Non-pigmented ciliary epithelial cell (primary cell): ENCODE data around the gene GFER.

Experiments
- DNase-seq: peaks from one replicate; pipeline ENCODE4 v3.0.0-alpha.2; 2010; ENCODE audit warnings: low read depth

GFER gene

DNA sequence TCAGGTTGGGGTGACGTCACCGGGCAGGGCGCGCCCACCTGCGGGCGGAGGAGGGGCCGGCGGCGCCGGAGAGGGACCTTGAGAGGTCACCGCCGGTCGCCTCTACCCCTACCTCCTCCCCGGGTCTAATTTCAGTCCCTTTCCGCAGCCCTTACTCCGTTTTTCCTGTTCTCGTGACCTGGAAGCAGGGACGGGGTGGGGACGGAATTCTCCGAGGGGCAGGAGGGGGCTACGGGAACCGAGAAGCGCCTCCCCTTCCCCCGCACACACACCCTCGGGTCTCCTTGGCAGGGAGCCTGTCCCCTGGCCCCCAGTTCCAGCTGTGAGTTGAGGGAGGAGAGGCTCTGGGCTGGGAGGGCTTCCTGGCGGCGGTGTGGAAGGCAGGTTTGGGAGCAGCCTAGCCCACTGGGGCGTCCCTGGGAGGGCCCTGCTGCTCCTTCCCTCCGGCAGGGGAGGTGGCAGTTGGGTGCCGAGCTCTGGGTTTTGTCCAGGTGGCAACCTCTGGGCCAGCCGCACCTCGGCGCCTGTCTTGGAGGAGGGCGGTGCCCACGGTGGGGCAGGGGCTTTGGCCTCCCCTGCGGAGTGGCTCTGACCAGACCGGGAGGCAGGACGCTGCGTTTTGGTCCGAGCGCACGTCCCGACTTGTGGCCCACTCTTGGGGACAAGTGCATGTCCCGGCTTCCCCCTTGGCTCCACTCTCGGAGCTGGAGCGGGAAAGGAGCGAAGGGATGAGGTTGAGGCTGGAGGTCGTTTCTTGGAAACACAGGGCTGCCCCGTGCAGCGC lies 6.5 kb downstream of the GFER start:
- DNase-seq: no peak

DNA sequence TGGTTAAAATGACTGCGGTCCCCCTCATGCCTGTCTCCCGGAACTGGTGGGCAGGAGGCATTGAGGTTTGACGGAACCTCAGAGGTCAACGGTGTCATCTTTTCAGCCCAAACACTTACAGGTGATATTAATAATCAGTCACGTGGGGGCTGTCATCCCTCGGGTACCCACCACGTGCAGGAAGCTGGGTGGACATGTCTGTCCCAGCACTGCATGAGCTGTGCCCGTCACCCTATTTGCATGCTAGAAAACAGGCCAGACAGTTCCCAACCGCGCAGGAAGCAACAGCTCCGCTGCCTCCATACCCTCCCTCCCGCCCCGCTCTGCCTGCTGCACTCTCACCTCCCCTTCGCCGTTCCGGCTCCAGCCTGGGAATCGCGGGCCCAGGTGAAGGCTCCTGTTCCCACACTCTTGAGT lies 7.2 kb downstream of the GFER start:
- DNase-seq: no peak

DNA sequence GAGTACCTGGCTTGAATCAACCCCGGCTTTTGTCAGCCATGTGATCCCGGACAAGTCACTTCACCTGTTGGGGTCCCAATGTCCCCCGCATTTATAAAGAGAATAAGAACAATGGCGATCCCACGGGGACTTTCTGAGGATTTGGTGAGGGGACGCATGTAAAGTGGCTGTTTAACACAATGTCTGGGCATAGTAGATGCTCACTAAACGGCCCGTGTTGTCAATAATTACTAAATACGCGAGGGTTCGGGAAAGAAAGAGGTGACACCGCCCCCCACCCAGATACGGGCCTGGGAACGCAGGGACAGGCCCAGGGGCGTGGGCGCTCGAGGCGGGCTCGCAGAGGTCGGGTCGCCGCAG lies 7.6 kb downstream of the GFER start:
- DNase-seq: no peak

DNA sequence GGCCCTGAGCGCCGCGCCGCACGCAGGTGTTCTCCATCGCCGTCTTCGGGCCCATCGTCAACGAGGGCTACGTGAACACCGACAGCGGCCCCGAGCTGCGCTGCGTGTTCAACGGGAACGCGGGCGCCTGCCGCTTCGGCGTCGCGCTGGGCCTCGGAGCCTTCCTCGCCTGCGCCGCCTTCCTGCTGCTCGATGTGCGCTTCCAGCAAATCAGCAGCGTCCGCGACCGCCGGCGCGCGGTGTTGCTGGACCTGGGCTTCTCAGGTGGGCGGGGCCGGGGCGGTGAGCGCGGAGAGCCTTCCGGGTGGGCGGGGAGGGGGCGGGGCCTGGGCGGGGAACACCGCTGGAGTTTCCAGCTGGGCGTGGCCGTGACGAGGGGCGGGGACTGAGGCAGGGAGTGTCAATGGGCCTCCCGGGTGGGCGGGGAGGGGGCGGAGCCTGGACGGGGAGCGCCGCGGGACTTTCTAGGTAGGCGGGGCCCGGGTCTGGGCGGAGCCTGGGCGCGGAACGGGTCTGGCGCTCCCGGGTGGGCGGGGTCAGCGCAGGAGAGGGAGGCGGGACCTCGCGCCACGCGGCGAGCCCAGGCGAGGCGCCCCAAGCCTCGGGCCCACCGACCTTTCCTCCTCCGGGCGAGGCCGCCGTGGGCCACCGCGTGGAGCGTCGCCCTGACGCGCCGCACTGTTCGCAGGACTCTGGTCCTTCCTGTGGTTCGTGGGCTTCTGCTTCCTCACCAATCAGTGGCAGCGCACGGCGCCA lies 8.1 kb downstream of the GFER start:
- DNase-seq: no peak

DNA sequence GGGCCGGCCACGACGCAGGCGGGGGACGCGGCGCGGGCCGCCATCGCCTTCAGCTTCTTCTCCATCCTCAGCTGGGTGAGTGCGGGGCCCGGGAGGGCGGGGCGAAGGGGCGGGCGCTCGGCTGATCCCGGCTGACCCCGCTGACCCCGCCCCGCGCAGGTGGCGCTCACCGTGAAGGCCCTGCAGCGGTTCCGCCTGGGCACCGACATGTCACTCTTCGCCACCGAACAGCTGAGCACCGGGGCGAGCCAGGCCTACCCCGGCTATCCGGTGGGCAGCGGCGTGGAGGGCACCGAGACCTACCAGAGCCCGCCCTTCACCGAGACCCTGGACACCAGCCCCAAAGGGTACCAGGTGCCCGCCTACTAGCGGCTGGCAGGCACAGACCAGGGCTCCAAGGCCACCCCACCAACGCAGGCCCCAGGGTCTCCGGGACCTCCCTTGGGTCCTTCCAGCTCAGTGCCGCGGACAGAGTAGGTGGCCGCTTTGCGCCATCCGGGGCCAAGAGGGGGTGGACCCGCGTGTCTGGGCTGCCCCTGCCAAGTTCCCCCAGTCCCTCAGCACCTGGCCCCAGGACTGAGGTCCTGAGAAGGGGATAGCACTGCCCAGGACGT lies 8.8 kb downstream of the GFER start:
- DNase-seq: no peak

DNA sequence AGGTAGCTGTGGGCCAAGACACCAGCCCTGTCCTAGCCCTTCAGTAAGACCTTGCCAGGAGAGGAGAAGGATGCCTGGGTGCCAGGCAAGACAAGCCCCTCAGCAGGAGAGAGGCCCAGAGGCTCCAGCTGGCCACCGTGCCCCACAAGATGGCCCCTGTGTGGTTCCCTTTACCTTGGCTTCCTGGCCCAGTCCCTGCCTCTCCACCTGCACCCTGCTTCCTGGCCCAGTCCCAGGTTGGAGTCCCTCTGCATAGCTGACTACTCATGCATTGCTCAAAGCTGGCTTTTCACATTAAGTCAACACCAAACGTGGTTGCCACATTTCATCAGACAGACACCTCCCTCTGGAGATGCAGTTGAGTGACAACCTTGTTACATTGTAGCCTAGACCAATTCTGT lies 9.7 kb downstream of the GFER start:
- DNase-seq: no peak

DNA sequence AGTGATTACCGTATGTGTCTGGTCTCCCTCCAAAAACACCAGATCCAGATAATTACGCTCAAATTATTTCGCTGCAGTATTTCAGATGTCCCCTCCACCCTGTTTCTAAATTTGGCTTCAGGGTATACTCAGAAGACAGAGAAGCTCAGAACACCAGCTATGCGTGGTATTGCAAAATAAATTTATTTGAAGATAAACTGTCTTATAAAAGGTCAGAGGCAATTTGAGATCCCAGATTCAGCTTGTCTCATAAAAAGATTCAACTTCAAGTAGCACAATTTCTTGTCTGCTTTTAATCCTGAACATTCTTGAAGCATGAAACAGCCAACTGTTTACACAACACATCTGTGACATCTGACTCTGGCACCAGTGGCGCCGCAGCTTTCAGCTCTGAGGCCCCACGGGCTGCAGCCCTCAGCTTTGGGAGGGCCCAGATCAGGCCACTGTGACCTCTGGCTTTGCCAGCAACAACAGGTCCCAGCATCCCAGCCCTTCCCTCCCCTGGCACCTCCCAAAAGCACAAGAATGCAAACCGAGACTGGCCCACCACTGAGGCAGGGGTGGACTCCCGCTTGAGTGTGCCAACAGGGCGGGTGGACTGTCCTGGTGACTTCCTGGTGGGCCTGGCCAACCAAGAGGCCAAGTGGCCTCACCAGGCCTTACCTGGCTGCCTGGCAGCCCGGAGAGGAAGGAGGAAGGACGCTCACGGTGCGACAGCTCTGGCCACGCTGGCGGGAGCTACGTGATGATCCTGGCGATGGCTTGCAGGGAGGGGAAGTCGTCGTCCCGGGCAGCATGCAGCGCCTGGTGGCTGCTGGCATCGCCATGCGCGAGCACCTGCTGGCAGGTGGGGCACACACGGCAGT lies 13.7 kb downstream of the GFER start:
- DNase-seq: no peak

DNA sequence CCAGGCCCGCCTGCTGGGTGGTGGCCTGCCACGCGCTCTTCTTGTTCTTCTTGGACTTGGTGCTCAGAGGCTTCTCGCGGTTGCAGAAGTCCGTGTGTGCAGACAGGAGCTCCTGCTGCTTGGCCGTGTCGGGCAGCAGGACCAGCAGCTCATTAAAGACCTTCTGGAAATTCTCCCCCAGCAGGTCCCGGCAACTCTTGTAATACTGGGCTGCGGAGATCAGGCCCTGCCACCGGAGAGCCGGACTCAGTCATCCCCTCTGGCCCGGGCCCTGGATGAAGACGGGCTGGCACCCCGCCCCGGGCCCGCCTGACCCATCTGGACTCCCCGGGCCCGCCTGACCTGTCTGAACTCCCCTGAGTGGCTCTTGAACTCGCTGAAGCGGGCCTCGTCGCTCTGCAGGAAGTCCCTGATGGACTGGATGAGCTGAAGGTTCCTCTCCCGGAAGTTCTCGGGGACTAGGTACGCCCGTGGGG lies 14.4 kb downstream of the GFER start:
- no peak for DNase-seq

DNA sequence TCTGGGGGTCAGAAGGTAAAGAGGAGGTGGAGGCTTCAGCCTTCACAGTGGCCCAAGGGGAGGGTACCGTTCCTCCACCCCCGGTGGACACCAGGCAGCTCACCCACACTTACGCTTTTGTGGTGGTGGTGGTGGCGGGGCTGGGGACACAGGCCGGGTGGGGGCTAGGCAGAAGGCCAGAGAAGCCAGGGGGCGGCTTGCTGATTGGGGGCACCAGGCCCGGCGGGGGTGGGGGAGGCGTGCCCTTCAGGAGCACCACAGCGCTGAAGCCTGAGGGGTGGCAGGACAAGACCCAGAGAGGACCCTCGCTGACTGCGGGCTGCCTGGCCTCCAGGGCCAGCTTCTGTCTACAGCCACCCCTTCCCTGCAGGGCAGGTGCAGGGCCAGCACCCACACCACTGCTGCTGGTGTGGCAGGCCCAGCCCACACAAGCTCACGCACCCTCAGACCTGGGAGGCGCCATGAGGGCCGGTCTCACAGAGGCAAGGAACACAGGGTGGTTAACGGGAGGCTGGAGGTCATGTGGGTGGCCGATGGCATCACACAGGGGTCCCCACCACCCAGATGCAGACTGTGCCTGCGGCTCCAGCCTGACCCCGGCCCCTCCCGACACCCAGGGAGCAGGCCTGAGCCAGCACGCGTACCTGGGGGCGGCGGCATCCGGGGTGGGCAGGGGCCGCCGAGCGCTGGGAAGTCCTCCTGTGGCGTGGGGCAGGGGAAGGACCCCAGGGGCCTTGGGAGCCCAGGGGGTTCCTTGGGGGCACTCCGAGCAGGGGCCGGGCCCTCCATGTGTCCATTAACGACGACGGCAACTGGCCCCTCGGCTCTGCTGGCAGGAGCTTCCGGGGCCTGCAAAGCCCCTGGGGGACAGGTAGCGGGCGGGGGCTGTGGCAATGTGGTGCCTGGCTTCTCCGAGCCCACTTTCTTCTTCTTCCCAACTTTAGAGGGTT lies 15.1 kb downstream of the GFER start:
- no peak for DNase-seq

DNA sequence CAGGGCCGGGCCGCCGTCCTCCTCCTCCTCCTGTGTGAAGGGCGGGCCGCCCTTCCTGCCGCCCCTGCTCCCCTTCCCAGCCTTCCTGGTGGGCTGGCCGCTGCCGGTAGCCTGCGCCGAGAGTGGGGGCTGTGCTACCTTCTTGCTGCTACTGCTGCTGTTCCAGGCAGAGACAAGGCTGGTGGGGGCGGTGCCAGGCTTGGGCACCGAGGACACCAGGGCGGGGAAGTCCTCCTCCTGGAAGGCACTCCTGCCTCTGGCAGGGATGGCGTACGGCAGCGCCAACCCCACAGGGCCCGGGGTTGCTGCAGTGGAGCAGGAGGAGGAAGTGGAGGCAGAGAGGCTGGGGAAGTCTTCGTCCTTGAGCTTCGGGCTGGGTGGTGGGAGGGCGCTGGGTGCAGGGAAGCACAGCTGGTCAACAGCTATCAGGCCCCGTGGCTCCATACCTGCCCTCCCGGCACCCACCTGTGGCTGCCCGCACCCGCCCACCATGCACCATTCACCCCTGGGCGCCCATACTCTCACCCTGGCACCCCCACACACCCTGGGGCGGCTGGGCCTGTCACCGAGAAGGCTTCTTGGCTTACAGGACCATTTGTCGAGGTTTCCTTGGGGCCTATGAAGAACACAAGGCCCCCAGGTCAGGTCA lies 16.0 kb downstream of the GFER start:
- no peak for DNase-seq

DNA sequence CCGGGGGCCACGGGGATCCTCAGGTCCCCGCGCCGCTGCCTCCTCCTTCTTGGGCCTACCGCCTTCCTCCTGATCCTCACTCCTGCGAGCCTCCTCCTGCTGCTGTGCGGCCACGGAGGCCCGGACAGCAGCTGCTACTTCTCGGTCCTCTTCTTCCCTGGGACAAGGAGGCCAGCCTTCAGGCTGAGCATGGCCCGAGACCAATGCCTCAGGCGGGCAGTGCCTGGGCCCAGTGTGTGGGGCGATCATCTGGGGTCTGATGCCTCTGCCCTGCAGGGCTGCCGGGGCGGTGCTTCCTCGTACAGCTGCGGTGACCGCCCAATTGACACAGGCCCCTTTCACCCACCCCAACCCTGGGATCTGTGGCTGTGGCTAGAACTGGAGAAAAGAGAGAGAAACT lies 17.0 kb downstream of the GFER start:
- no peak for DNase-seq

DNA sequence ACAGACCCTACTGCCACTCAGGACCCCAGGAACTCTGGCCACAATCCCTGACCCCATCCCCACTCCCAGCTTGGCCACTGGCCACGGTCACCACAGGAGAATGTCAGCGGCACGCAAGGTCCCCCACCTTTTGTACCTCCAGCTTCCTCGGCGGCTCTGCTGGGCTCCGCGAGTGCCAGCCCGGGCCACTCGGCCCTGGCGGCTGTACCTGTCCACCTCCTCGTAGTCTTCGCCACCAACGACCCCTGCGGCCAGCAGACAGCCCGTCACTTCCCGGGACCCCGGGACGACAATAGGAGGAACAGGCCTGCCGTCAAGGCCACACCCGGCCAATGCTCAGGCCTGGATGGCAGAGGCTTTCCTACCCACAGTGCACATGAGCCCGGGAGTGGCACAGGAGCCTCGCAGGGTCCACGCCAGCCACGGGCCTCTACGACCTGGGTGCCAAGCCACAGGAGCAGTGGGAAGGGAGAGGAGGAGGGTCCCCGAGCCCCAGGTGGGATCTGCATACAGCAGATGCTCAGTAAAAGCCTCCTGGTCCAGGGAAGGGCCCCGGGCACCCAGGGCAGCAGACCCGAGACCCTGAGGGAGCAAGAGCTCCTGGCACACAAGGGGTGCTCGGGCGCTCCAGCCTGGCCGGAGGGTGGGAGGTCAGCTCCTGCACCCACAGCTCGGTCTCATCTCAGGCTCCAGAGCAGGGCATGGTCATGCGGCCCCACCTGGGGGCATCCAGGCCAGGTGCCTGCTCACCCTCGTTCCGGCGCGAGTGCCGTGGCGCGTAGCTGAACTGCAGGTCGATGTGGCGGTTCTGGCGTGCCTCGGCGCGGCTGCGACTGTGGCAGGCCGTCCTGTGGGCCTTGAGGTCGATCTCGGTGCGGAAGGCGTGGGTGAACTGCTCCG lies 17.7 kb downstream of the GFER start:
- no peak for DNase-seq

DNA sequence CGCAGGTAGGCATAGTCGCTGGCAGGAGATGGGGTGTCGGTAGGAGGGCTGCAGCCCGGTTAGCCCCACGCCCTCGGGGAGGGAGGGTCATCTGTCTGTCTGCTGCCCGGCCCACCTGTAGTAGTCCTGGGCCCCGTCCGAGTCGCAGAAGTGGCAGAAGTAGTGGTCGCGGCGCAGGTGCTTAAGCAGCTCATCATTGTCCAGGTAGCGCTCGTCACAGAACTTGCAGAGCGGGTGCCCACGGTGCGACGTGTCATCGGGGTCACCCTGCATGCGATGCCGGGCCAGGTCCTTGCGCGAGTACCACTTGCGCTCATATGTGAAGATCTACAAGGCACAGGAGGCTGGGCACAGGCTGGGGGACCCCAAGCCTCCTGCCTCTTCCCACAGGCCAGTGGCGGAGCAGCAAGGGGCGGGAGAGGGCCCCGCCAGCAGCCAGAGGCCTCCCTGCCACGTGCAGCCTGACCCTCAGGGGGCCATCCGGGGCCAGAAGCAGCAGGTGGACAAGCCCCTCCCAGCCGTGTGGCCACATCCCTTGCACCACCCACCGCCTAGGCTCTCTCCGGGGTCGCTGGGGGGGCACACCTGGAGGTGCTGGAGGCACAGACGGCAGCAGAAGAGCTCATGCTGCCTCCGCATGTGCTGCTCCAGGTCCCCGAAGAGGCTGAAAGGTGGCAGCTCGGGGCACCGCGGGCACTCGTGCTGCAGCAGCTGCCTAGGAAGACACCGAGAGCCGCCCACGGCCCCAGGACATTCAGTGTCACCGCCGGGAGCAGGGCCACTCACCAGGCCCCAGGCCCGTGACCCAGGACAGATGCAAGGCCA lies 18.6 kb downstream of the GFER start:
- DNase-seq: no peak

DNA sequence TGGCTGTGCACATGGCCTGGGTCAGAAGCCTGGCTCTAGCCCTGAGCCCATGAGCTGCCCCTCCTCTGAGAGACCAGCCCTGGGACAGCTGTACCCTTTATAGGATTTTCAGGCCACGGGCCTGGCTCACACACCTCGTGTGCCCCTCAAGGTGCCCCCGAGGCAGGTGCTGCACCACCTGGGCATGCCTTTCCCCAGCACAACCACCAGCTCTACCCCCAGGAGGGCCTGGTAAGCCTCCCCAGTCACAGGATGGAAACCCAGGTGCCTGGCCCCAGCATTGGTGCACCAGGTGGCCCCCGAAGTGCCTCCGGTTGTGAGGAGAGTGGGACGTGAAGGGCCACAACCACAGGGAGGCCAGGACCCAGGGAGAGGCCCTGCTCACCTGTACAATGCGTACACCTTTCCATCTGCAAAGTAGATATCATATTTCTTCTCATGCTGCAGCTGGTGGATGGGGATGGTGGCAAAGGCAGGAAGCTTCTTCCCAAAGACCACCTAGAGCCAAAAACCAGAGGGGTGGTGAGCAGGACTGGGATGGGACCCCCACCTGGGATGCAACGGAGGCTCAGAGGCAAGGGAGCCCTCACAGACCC lies 19.3 kb downstream of the GFER start:
- no peak for DNase-seq

DNA sequence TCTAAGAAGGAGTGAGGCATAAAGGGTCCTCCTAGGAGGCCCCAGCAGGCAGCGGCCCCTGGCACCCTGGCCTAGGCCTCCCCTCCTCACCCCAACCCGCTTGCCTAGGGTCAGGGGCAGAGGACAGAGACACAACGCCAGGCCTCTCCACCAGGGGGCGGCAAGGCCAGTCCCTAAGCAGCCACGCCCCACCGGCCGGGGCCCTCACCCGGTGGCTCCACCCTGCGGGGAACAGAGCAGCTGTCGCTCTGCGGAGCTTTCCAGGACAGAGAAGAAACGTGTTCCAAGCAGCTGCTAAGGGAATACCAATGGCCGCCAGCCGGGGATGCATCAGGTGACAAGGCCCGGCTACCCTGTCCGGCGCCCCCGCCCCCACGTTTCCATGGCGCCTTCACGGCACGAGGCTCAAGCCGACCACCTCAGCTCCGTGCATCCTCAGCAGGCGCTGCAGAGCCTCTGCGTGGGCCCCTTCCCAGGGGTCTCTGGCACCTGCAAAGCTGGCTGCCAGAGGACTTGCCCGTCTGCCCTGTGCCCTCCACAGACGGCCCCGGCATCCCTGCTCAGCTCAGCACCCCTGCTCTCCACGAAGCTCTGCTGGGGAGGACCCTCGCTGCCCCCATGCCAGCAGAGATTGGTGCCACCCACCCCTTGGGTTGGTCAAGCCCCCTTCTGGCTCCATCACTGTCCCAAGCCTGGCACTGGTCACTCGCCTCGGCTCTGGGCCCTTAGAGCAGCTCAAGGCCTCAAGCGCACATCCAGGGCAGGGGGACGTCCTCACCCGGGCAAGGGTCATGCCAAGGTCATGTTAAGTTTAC lies 20.0 kb downstream of the GFER start:
- DNase-seq: no peak

DNA sequence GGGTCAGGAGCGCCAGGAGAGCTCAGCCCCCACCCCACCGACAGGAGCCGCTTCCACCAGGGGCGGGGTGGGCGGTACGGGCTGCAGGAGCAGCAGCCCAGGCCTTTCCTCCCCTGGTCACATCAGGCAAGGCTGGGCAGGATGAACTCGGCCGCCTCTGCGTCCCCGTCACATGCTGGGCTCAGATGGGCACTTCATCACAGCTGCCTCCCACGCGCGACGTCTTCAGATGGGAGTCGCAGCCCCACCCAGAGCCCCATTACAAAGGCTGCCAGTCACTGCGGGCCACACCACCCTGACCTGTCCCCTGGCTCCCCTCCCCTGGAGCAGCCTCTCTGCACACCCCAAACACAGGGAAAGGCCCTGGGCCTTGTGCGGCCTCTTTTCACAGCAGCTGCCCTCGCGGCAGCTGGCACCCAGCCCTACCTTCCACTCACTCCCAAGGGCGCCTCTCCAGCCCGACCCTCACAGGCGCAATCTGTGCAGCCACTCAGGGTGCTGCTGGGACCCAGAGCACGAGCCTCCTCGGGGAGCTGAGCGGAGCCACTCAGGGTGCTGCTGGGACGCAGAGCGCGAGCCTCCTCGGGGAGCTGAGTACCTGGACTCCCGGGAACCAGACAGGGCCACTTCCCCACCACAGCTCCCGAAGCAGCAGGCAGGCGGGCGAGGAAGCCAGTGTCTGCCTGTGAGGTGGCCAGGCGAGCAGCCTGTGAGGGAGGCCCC lies 21.0 kb downstream of the GFER start:
- no peak for DNase-seq

DNA sequence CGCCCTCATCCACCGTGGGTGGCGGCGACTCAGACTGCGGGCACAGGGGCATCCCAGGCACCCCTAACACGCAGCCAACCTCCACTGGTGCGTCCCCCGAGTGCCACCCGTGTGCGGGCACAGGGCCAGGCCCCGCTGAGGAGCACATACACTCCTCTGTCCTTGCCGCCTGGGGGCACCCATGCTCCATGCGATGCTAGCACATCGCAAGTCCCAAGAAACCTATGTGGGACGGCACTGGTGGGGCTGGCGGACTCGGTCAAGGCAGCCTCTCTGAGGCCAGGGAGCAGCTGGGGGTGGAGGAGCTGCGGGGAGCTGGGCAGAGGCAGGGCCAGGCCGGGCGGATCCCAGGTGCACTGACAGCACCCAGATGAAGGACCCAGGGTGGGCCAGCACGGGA lies 21.7 kb downstream of the GFER start:
- no peak for DNase-seq
